ENCODE results near the gene FBXL20.
A peak's percentile ranks its signal among the peaks of the same experiment; 100 is the strongest.
"Not testable (repeated sequence)": the region's sequence is repeated elsewhere in the genome, so short reads cannot be mapped to it uniquely, and the experiment has no call there.

FBXL20 gene

GRCh38 chr17:39250076-39250475 is 151.3 kb downstream of the FBXL20 start:
- not testable (repeated sequence) for DNase-seq (ENCODE audit: low read depth in 2 of 2)

DNA sequence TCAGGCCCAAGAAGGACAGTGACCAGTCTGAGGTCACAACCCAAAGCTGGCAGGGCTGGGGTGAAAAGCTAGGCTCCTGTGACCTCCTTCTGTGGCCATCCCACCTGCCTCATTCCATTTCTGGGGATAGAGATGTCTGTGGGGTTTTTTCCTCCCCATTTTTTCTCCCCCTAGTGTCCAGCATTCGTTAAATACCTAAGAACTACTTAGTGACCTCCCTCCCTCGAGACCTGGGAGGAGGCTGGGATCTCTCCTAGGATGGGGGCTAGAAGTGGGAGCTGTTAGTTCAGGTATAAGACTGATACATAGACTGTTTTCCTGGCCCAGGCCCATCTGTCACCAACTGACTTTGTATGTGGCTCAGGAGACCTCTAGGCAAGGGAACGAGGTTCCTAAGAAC is 155.2 kb downstream of the FBXL20 start:
- no peak for DNase-seq (ENCODE audit: low read depth in 2 of 2)

GRCh38 chr17:39244600-39245570 is 156.5 kb downstream of the FBXL20 start:
- peak; percentile 79 to 91 for DNase-seq (ENCODE audit: low read depth in 2 of 2)

- no peak for DNase-seq (ENCODE audit: low read depth in 2 of 2)
These were observed 157.3 kb downstream of the FBXL20 start for GRCh38 chr17:39244016-39244599.

DNA sequence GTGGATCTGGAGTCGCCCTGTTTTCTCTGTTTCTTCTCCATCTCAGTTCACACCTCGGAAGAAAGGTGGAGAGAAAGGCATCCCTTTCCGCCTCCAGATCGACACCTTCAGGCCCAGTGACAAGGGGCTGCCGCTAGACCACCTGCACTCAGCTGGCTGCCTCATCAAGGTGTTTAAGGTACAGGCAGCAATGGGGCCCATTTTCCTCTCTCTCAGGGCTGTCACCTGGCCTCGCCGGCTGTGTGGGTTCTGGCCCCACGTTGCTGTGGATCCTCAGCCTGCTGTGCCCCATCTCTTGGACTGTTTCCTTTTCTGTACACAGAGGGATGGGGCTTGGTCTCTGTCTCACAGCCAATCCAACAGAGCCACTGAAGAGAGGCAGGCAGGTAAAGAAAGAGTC is 158.3 kb downstream of the FBXL20 start:
- DNase-seq (ENCODE audit: low read depth in 2 of 2): no peak

DNA sequence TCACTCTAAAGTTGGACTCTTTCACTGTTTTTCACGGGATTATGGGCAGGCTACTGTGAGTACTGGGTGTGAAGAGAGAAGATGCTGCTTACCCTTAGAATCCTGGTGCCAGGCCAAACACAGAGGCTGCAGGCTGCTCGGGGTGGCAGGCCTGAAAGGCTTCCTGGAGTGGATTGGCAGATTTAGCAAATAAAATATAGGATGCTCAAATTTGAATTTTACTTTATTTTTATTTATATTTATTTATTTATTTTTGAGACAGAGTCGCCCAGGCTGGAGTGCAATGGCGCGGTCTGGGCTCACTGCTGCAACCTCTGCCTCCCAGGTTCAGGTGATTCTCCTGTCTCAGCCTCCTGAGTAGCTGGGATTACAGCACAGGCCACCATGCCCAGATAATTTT is 160.8 kb downstream of the FBXL20 start:
- no peak for DNase-seq (ENCODE audit: low read depth in 2 of 2)

DNA sequence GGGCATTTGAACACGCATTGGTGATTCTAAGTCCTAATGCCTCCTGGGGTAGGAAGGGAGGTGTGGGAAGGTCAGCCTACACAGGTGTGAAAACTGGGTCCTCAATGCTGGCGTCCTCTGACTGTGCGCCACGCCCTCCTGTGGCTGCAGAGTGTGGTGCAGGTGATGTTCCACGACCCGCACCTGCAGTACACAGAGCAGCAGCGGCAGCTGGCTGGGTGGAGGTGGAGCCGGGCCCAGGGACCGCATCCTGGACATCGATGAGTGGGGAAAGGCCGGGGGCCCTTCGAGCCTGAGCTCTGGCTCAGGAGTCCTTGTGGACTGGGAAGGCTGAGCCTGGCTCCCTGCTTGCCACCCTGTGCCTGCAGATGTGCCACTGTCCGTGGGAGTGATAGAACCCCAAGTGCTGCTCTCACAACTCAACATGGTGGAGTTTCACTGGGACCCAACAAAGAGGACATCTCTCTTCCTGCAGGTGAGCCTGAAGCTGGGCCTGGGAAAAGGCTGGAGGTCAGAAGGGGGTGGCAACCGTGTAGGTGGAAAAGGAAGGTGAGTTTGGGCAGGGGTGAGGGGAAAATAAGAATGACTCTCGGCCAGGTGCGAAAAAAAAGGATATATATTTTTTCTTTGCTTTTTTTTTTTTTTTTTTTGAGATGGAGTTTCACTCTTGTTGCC is 161.6 kb downstream of the FBXL20 start:
- DNase-seq (ENCODE audit: low read depth in 2 of 2): peak; percentile 57 to 70

- peak; percentile 46 to 55 for DNase-seq (ENCODE audit: low read depth in 2 of 2)
These were observed 163.0 kb downstream of the FBXL20 start for GRCh38 chr17:39238311-39238972.

- no peak for DNase-seq (ENCODE audit: low read depth in 2 of 2)
These were observed 163.8 kb downstream of the FBXL20 start for GRCh38 chr17:39237586-39237985.

DNA sequence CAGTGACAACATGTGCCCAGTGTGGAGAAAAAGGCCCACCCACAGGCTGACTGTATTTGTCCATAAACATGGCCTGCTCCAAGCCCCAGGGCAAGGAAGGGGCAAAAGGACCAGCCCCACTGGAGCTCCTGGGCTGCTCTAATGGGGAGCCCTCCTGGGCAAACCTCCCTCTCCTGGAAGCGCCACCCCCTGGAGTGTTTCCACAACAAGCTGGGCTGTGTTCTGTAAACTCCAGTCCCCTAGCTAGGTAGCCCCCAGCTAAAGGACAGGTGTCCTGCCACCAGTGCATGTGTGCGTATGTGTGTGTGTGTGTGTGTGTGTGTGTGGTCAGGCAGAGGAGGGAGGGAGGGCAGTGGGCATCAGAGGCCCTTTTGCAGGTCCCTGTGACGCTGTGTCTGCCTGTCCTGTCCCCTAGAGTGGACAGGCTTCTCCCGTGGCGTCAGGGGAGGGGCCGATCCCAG is 164.4 kb downstream of the FBXL20 start:
- no peak for DNase-seq (ENCODE audit: low read depth in 2 of 2)

DNA sequence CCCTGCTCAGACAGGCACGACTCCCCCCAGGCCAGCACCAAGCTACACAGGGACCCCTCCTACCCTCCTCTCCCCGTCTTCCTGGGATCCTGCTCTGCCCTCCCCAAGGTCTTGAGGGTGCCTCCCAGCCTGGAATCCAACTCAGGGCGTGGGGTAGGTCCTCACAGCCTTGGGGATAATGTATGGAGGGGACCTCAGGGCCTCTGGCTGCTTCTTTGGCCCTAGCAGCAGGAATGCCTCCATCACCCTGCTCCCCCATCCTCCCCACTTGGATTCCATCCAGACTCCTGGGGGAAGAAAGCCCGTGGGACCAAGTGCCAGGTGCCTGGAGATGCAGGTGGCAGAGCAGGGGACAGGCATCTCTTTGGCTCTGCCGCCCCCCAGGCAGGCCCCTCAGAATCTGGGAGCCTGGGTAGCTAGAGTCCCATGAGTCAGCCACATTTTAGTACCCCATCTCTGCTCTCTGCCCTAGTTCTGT is 164.9 kb downstream of the FBXL20 start:
- DNase-seq (ENCODE audit: low read depth in 2 of 2): no peak

GRCh38 chr17:39235555-39236449 is 165.6 kb downstream of the FBXL20 start:
- DNase-seq (ENCODE audit: low read depth in 2 of 2): peak; percentile 40 to 41

DNA sequence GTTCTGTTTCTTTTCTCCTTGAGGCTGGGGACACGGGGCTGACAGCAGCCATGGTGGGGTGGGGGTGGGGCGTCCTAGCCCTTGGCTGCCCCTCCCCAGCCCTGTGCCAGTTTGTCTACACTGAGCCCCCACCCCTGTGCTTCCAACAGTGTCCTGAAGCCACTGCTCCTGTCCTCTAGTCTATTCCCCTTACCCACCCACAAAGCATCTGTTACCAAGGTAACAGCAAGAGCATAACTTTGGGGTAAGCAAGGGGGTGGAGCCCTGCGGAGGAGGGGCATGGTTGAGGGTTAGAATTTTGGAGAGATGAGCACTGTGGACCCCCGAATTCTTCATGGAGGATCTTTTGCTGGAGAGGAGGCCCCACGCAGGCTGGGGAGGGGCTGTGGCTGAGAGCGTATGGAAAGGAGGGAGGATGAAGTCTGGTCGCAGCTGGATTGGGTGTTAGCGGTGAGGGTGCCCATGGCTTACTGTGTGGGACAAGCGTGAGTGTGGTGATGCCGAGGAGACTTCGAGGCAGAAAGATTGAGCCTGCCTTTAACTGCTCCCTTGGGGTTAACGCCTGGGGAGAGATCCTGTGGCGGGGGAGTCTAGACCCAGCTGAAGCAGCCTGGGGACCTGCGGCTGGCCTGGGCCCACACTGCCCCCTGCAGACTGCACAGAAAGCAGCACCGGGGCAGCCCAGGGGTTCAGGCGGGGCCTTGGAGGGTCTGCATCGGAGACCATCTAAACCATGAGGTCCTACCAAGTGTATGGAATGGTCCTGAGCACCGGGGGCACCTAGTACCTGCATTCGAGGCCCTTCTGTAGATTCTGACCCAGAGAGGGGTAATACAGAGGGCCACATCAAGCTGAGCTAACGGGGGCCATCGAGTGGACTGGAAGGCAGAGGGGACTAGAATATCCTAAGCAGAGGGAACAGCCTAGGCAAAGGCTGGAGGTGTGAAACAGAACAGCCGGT is 169.6 kb downstream of the FBXL20 start:
- DNase-seq (ENCODE audit: low read depth in 2 of 2): peak; percentile 34 to 56

- no peak for DNase-seq (ENCODE audit: low read depth in 2 of 2)
These were observed 170.3 kb downstream of the FBXL20 start for GRCh38 chr17:39231091-39231561.

DNA sequence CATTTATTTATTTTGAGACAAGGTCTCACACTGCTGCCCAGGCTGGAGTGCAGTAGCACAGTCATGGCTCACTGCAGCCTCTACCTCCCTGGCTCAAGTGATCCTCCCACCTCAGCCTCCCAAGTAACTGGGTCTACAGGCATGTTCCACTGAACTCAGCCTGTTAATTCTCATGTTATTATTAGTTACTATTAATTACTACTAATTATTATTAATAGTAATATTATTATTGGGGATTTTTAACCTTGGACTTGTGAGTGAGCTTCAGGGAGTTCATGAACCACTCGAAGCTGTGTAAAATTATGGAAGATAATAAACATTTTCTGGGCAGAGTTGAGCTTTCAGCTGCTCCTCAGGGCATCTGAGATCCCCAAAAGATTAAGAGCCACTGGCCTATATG is 171.1 kb downstream of the FBXL20 start:
- no peak for DNase-seq (ENCODE audit: low read depth in 2 of 2)

GRCh38 chr17:39229274-39229913 is 172.0 kb downstream of the FBXL20 start:
- no peak for DNase-seq (ENCODE audit: low read depth in 2 of 2)

- no peak for DNase-seq (ENCODE audit: low read depth in 2 of 2)
These were observed 174.0 kb downstream of the FBXL20 start for GRCh38 chr17:39227364-39227919.

DNA sequence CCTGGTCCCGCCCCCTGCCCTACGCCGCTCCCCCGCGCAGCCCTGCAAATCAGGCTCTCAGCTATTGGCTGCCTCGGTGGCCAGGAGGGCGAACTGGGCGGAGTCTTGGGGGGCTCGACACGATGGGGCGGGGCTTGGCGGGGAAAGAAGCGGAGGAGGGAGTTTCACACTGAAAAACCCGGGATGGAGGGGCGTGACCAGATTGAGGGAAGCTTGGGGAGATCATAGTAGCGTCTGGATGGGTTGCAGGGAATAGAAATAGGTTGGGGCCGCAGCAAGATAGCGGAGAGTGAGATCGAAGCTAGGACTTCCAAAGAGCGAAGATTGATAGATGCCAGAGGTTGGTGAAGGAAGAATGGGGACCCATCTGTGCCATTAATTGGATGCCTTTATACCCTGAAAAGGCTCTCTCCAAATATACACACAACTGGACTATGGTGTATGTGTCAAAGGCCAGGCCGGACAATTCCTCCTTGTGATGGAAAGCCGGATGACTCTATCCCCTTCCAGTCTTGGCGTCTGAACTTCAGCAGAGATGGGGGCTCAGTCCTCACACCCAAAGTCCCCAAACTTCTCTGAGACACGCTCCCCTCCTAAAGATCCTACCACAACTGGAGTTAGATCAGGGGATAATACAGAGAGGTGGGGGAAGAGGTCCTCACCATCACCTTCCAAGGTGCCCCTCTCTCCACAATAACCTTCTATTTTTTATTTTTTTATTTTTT is 175.3 kb downstream of the FBXL20 start:
- peak in 1 of 2 donors; percentile 35 for DNase-seq (ENCODE audit: low read depth in 2 of 2)

Measured in stimulated activated CD4-positive, alpha-beta T cell treated with anti-CD3 and anti-CD28 coated beads, Interleukin-4, amount 100 ng/mL, for 48 hours (primary cell).